ENCODE results near the gene DNAJB1.

- TF ChIP-seq, protein P1, sequence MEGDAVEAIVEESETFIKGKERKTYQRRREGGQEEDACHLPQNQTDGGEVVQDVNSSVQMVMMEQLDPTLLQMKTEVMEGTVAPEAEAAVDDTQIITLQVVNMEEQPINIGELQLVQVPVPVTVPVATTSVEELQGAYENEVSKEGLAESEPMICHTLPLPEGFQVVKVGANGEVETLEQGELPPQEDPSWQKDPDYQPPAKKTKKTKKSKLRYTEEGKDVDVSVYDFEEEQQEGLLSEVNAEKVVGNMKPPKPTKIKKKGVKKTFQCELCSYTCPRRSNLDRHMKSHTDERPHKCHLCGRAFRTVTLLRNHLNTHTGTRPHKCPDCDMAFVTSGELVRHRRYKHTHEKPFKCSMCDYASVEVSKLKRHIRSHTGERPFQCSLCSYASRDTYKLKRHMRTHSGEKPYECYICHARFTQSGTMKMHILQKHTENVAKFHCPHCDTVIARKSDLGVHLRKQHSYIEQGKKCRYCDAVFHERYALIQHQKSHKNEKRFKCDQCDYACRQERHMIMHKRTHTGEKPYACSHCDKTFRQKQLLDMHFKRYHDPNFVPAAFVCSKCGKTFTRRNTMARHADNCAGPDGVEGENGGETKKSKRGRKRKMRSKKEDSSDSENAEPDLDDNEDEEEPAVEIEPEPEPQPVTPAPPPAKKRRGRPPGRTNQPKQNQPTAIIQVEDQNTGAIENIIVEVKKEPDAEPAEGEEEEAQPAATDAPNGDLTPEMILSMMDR (IDR thresholded peaks at IDR 0.05): no peak
- no peak for TF ChIP-seq POLR2A (IDR thresholded peaks at IDR 0.05)
These were observed 37.9 kb upstream of the DNAJB1 start for GRCh38 chr19:14555918-14556661.
